SK-N-SH (cell line): ENCODE measurements around the gene ZC3H10. TPM values are rescaled to one million over a fixed set of nuclear protein-coding genes. Genes with fewer than 3 reads are reported as not detected.

Experiments used
- CTCF ChIA-PET: fragments of 300-600, 350-600 bp; formaldehyde crosslinking; extraction: SDS; loops from one replicate; lab custom pipeline; 2021; lab: Yijun Ruan, JAX
- POLR2A ChIA-PET: fragments of 350-600 bp; sonication (Branson Sonifier 250); formaldehyde crosslinking; extraction: SDS; loops from one replicate; lab custom pipeline; 2020; ENCODE audit warnings: antibody characterized with exemption, inconsistent platforms; lab: Yijun Ruan, JAX
- DNase-seq: peaks from one replicate; pipeline ENCODE4 v3.0.0; 2012
- H2AFZ ChIP-seq: fragments of 200-600 bp; sonication (generic); 2 replicates; pipeline ENCODE4 v1.8.1; 2016; ENCODE audit warnings: antibody characterized with exemption, mild to moderate bottlenecking, low read depth
- H3F3A ChIP-seq: fragments of 200-600 bp; sonication (generic); replicated peaks from 2 replicates; pipeline ENCODE3; 2016; ENCODE audit warnings: antibody characterized with exemption, mild to moderate bottlenecking; ENCODE audit not compliant: insufficient read depth
- H3K27ac ChIP-seq, 2 experiments: fragments of 200-500 bp in 1 of 2; fragments of 200-600 bp in 1 of 2; sonication (Bioruptor generic) in 1 of 2; sonication (generic), shearing (Covaris generic) in 1 of 2; 2 replicates each; pipeline versions ENCODE4 v1.5.1 to v1.6.1; 2014 to 2016; ENCODE audit warnings: low read depth in 2 of 2, inconsistent platforms in 1 of 2, low read length in 1 of 2, mild to moderate bottlenecking in 1 of 2, mixed read lengths in 1 of 2
- H3K27me3 ChIP-seq: fragments of 200-600 bp; sonication (generic), shearing (Covaris generic); 2 replicates; pipeline ENCODE4 v1.6.1; 2016; ENCODE audit warnings: mixed run types; ENCODE audit not compliant: insufficient read depth
- H3K36me3 ChIP-seq, 2 experiments: fragments of 200-500 bp in 1 of 2; fragments of 200-600 bp in 1 of 2; sonication (Bioruptor generic) in 1 of 2; sonication (generic) in 1 of 2; replicated peaks in 1 of 2; 2 replicates each; pipeline versions ENCODE3 to v1.5.1; 2014 to 2016; ENCODE audit warnings: low read length in 1 of 2, mild to moderate bottlenecking in 1 of 2; ENCODE audit not compliant: insufficient read depth in 2 of 2, control insufficient read depth in 1 of 2
- H3K4me1 ChIP-seq, 2 experiments: fragments of 200-500 bp in 1 of 2; fragments of 200-600 bp in 1 of 2; sonication (Bioruptor generic) in 1 of 2; sonication (generic), shearing (Covaris generic) in 1 of 2; 2 replicates each; pipeline versions ENCODE4 v1.5.1 to v1.6.1; 2014 to 2016; ENCODE audit warnings: low read depth in 1 of 2, low read length in 1 of 2, mixed run types in 1 of 2; ENCODE audit not compliant: insufficient read depth in 2 of 2, control insufficient read depth in 1 of 2
- H3K4me2 ChIP-seq: fragments of 200-600 bp; sonication (generic), shearing (Covaris generic); 2 replicates; pipeline ENCODE4 v1.6.1; 2017; ENCODE audit warnings: mixed run types
- H3K4me3 ChIP-seq, 2 experiments: fragments of 200-500 bp in 1 of 2; fragments of 200-600 bp in 1 of 2; sonication (Bioruptor generic) in 1 of 2; sonication (generic), shearing (Covaris generic) in 1 of 2; 2 replicates each; pipeline versions ENCODE4 v1.5.1 to v1.8.1; 2014 to 2016; ENCODE audit warnings: low read depth in 2 of 2, inconsistent platforms in 1 of 2, low read length in 1 of 2, mild to moderate bottlenecking in 1 of 2, mixed read lengths in 1 of 2, moderate library complexity in 1 of 2
- H3K79me2 ChIP-seq: fragments of 200-600 bp; sonication (generic); 2 replicates; pipeline ENCODE4 v1.8.1; 2017; ENCODE audit warnings: mild to moderate bottlenecking; ENCODE audit not compliant: insufficient read depth
- H3K9ac ChIP-seq: fragments of 200-600 bp; sonication (generic); 2 replicates; pipeline ENCODE4 v1.6.1; 2017; ENCODE audit warnings: mixed run types
- H3K9me2 ChIP-seq: fragments of 200-600 bp; sonication (generic); 2 replicates; pipeline ENCODE4 v1.6.1; 2017; ENCODE audit warnings: mixed run types
- H3K9me3 ChIP-seq: fragments of 200-600 bp; sonication (generic); 2 replicates; pipeline ENCODE4 v1.6.1; 2017; ENCODE audit warnings: mixed run types, mild to moderate bottlenecking, moderate library complexity
- H4K20me1 ChIP-seq: fragments of 200-600 bp; sonication (generic); 2 replicates; pipeline ENCODE4 v1.6.1; 2017; ENCODE audit warnings: mild to moderate bottlenecking, mixed run types; ENCODE audit not compliant: insufficient read depth
- CHD2 ChIP-seq: fragments of 150-350 bp; IDR thresholded peaks from 2 replicates; pipeline ENCODE4 v1.6.1; 2018; ENCODE audit warnings: low read length; ENCODE audit not compliant: partially characterized antibody
- CTCF ChIP-seq: fragments of 200-600 bp; sonication (generic); IDR thresholded peaks from 2 replicates; pipeline ENCODE4 v1.6.1; 2017; ENCODE audit warnings: antibody characterized with exemption, mild to moderate bottlenecking, moderate library complexity
- ELF1 ChIP-seq: IDR thresholded peaks from 2 replicates; pipeline ENCODE4 v1.4.0; 2012
- EZH2phosphoT487 ChIP-seq: fragments of 200-600 bp; sonication (generic); IDR thresholded peaks from 2 replicates; pipeline ENCODE4 v1.6.1; 2017; ENCODE audit warnings: low read depth, mixed run types, mild to moderate bottlenecking, antibody characterized with exemption, moderate library complexity, borderline replicate concordance
- FOSL2 ChIP-seq: IDR thresholded peaks from 2 replicates; pipeline ENCODE4 v1.4.0; 2012; ENCODE audit warnings: low read depth, mild to moderate bottlenecking, moderate library complexity, borderline replicate concordance
- FOXJ3 ChIP-seq: sonication (generic); formaldehyde crosslinking; IDR thresholded peaks from 2 replicates; pipeline ENCODE4 v1.5.1; 2020; ENCODE audit warnings: mild to moderate bottlenecking, missing genetic modification reagents
- FOXM1 ChIP-seq: IDR thresholded peaks from 2 replicates; pipeline ENCODE4 v1.4.0; 2012; ENCODE audit warnings: low read depth, mild to moderate bottlenecking
- GATA2 ChIP-seq: sonication (generic); formaldehyde crosslinking; IDR thresholded peaks from 2 replicates; pipeline ENCODE4 v1.5.0; 2020; ENCODE audit warnings: mild to moderate bottlenecking, missing genetic modification reagents
- IRF3 ChIP-seq: fragments of 150-350 bp; IDR thresholded peaks from 2 replicates; pipeline ENCODE4 v1.6.1; 2016; ENCODE audit warnings: mild to moderate bottlenecking, low read depth, low read length
- JUND ChIP-seq: IDR thresholded peaks from 2 replicates; pipeline ENCODE4 v1.4.0; 2012
- MXI1 ChIP-seq: IDR thresholded peaks from 2 replicates; pipeline ENCODE4 v1.6.1; 2012; ENCODE audit warnings: mild to moderate bottlenecking, low read depth, low read length, improper control_type of control experiment
- NFIC ChIP-seq: IDR thresholded peaks from 2 replicates; pipeline ENCODE4 v1.4.0; 2012; ENCODE audit warnings: borderline replicate concordance
- NRF1 ChIP-seq: IDR thresholded peaks from 2 replicates; pipeline ENCODE4 v1.6.1; 2012; ENCODE audit warnings: low read depth, mild to moderate bottlenecking, low read length
- POLR2AphosphoS5 ChIP-seq: IDR thresholded peaks from 2 replicates; pipeline ENCODE4 v1.6.1; 2012; ENCODE audit warnings: low read depth, low read length
- RAD21 ChIP-seq: IDR thresholded peaks from 2 replicates; pipeline ENCODE4 v1.6.1; 2012; ENCODE audit warnings: mild to moderate bottlenecking, low read length
- RCOR1 ChIP-seq: fragments of 150-350 bp; IDR thresholded peaks from 2 replicates; pipeline ENCODE4 v1.6.1; 2017; ENCODE audit warnings: antibody characterized with exemption, low read length
- RFX5 ChIP-seq: IDR thresholded peaks from 2 replicates; pipeline ENCODE4 v1.6.1; 2012; ENCODE audit warnings: mild to moderate bottlenecking, improper control_type of control experiment, low read length
- RXRA ChIP-seq: IDR thresholded peaks from 2 replicates; pipeline ENCODE4 v1.4.0; 2012; ENCODE audit warnings: low read depth, mild to moderate bottlenecking, borderline replicate concordance
- SIN3A ChIP-seq: IDR thresholded peaks from 2 replicates; pipeline ENCODE4 v1.6.1; 2012; ENCODE audit warnings: low read depth, mild to moderate bottlenecking, low read length, moderate library complexity, borderline replicate concordance
- SMC3 ChIP-seq: IDR thresholded peaks from 2 replicates; pipeline ENCODE4 v1.6.1; 2012; ENCODE audit warnings: low read depth, low read length, improper control_type of control experiment
- TAF1 ChIP-seq: IDR thresholded peaks from 2 replicates; pipeline ENCODE4 v1.6.1; 2012; ENCODE audit warnings: low read depth, mild to moderate bottlenecking, low read length, moderate library complexity, borderline replicate concordance
- TCF12 ChIP-seq: IDR thresholded peaks from 2 replicates; pipeline ENCODE4 v1.4.0; 2012
- TEAD4 ChIP-seq: IDR thresholded peaks from 2 replicates; pipeline ENCODE4 v1.4.0; 2012; ENCODE audit warnings: mild to moderate bottlenecking, borderline replicate concordance; ENCODE audit not compliant: insufficient read depth
- USF1 ChIP-seq: IDR thresholded peaks from 2 replicates; pipeline ENCODE4 v1.4.0; 2012; ENCODE audit warnings: low read depth, borderline replicate concordance
- WGBS: methylation state at CpG from one replicate; pipeline ENCODE4 v1.1.6; 2017; ENCODE audit warnings: low lambda C conversion rate; 5-methylcytosine and 5-hydroxymethylcytosine counted together
- polyA plus RNA-seq, 3 experiments: library from polyadenylated mRNA; depleted of rRNA; stranded (reverse); fragments of >200 nt; gene quantifications; 2 replicates each; pipeline ENCODE4 v1.2.3, GENCODE V29; 2012

ZC3H10 gene
- polyA plus RNA-seq, 1 of the 3 experiments (the other 2 are of a cell fraction), result 2.0 TPM

GRCh38 chr12:56099787-56100186 lies 18.3 kb upstream of the ZC3H10 start (continued):
- TF ChIP-seq CTCF, result no peak
- no peak for TF ChIP-seq GATA2
- no peak for TF ChIP-seq MXI1
- TF ChIP-seq FOXJ3, result no peak
- no peak for TF ChIP-seq TAF1
- TF ChIP-seq POLR2AphosphoS5, result no peak
- no peak for TF ChIP-seq RFX5
- TF ChIP-seq SIN3A, result no peak
- no peak for TF ChIP-seq JUND

- Histone ChIP-seq H3K9ac (no peak overlapping the region), H3K9me2 (no peaks in the 10 kb centered on the region), H3K79me2 (peaks cover 16% of the 10 kb centered on the region), H3F3A (no peaks in the 10 kb centered on the region), H4K20me1 (0 out of 2 replicates have a peak, but pooled peaks cover 3% of the 10 kb centered on the region), H3K4me2 (no peak overlapping the region), H2AFZ (no peak overlapping the region), H3K27ac (no peak overlapping the region), H3K4me1 (peaks cover 0 to 14% of the 10 kb centered on the region in 2 experiments; a peak in 2 of 4 replicates), H3K4me3 (no peak overlapping the region), H3K36me3 (peaks cover 0 to 2% of the 10 kb centered on the region in 2 experiments), H3K27me3 (peaks cover 8% of the 10 kb centered on the region; the same call in 1 of the 2 replicates), H3K9me3 (no peaks in the 10 kb centered on the region)
- TF ChIP-seq USF1 (no peak), ELF1 (no peak), RAD21 (no peak), NRF1 (no peak), FOXM1 (no peak), RCOR1 (no peak), TCF12 (no peak), GATA2 (no peak), EZH2phosphoT487 (no peak), TEAD4 (no peak), IRF3 (no peak), CHD2 (no peak), SMC3 (no peak), JUND (no peak), RXRA (no peak), MXI1 (no peak), FOSL2 (no peak), NFIC (no peak)
- WGBS, result 78% methylated on average over 12 of the region's 14 CpGs
- CTCF ChIA-PET, result interaction anchor here (0.9 kb wide), 1 partner anchor 22 kb away, joined by 4 read pairs; no protein-coding TSS in a partner anchor
- POLR2A ChIA-PET, result no interaction called here
- no peak for DNase-seq
Observed at GRCh38 chr12:56101045-56101444, 17.0 kb upstream of the ZC3H10 start.
